Measurements from ENCODE around the gene YBX1.
"Not testable (repeated sequence)": the region's sequence is repeated elsewhere in the genome, so short reads cannot be mapped to it uniquely, and the experiment has no call there.

YBX1 gene

DNA sequence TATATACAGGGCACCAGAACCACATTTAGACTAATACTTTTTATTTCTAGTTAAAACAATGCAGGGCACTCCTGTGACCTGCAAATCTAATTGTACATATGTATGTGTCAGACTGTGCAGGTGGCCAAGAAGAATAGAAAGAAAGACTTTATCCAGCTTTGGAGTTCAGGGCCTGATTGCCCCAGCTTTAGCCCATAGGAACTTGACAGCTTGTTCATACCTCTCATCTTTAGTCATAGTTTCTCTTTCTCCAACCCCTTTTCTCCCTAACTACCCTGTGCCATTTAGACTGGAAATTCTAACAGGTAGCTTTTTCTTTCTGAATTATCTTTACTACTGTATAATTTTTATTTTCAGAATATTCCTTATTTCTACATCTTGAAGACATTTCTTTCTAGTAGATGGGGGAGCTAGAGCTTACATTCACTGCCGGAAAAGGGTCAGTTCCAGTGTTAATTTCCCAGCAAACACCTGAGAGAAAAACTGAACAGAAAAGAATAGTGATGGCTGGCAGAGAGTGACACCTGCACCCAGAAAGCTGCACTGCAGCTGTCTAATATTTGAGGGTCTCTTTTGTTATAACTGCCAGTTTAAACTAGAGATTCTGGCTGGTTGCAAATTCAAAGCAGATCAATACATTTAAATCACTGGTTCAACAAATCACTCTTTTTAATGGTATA, 8.4 kb downstream of the YBX1 start:
- no peak for DNase-seq

DNA sequence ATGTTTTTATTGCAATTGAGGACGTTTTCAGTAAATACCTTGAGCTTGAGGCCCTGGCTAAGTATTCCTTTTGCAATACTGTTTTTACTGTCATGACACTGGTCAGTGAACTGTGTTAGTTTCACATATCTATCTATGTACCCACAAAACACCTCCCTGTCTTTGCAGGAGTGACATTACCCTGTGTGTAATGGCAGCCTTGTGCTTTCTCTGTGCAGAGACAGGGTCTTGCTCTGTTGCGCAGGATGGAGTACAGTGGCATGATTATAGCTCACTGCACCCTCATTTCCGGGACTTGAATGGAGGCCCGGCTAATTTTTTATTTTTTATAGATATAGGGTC, 8.9 kb downstream of the YBX1 start:
- DNase-seq = no peak

DNA sequence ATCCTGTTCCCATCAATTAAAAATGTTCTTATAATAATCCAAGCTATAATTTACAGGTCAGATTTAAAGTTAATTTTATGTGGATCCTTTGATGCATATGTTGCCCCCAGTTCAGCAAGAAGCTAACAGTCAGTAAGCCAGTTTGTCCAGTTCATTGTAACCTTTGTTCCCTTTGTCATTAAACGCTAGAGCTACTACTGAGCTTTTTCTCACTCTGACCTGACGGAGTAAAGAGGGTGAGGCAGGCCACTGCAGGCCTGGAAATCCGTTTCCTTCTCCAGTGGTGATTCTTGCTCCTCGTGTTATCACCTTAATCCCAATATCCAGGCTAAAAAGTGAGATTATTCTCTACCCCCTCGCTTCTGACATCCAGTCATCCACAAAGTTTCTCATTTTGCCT, 10.2 kb downstream of the YBX1 start:
- no peak for DNase-seq

DNA sequence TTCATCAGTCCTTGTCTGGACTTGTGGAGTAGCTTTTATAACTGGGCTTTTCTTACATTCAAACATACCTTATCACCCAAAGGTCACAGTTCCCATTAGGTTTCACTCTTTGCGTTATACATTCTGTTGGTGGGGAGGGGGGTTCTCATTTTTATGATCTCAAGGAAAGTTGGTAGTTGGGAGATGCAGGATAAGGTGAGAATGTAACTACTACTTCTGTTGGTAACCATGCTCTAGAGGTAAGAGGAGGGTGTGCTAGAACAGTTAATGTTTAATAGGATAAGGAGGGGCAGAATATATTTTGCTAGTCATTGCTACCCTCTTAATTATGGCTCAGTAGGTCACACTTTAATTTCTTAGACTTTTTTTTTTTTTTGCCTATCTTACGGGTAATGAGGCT, 10.7 kb downstream of the YBX1 start:
- no peak for DNase-seq

DNA sequence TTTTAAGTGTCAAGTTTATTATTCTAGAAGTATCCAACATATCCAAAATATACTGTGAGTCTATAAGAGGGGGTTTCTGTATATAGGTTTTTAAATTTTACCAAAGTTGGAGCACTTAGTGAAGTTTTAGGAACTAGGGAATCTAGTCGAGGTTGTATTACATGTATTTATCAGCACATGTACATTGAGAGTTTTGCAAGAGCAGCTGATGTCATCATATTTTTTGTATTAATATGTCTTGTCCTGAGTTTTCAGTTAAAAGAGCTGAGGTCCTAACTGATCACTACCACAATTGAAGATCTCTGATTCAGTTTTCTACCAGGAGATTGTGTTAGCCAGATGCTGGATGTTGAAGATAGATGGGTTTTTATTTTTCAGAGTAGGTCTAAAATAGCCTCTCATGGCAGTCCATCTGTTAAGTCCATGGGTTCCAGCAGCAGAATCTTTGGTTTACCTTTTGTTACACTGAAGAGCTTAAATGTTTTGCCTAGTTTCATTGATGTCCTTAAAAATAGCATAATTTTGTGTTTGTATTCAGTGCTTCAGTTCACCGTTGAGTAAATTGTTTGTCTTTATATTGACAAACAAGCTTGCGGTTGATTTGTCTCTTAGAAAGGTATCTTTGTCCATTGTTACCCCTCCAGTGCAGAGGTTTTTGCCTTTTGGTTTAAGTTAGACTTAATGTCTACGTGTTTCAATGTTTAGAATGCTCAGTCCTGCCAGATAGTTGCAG, 16.0 kb downstream of the YBX1 start:
- DNase-seq = no peak

DNA sequence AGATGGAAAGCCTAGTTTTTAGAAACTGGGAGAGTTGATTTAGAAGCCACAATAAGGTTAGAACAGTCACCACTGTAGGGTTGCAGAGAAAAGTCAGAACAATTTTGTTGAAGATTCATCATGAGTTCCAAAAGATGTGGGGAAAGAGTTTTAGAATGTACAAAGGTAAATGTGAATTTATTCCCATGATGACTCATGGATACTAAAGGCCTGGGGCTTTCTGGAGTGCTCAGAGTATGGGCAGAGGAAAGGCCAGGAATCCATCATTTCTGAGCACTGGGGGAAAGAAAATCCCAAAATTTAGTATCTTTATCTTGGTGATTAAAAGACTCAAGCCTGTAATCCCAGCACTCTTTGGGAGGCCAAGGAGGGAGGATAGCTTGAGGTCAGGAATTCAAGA, 17.8 kb downstream of the YBX1 start:
- DNase-seq = no peak

DNA sequence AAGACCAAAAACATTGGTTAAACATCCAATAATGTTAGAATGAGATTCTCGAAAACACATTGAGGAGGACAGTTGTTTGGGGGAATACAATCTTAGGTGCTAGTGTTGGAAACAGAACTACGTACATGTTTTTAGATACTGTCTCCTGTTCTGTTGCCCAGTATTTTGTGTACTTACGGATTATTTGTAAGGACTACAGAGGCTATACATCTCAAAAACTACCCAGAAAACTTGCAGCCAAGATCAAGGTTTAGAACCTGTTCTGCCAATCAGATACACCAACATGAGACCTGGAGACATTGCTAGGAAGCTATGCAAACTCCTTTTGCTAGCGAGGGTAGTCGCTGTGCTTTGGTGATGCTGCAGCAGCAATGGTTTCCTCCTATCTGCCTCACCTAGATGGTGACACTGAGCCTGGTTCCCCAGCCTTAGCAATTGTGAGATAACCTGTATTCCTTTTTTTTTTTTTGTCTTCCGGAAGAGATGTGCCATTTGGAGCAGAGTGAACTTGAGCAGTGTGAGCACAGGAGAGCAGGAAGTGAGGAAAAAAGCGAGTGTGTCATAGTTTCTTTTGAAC, 21.8 kb downstream of the YBX1 start:
- DNase-seq = no peak

DNA sequence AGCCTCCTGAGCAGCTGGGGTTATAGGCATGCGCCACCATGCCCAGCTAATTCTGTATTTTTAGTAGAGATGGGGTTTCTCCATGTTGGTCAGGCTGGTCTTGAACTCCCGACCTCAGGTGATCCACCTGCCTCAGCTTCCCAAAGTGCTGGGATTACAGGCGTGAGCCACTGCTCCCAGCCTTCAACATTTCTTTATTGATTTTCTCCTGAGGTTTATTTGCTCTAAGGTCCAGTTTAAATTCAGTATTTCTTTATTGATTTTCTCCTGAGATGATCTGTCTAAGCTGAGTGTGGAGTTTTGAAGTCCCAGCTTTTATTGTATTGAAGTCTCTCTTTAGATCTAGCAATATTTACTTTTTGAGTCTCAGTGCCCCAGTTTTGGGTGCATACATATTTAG, 30.6 kb downstream of the YBX1 start:
- DNase-seq = not testable (repeated sequence)

DNA sequence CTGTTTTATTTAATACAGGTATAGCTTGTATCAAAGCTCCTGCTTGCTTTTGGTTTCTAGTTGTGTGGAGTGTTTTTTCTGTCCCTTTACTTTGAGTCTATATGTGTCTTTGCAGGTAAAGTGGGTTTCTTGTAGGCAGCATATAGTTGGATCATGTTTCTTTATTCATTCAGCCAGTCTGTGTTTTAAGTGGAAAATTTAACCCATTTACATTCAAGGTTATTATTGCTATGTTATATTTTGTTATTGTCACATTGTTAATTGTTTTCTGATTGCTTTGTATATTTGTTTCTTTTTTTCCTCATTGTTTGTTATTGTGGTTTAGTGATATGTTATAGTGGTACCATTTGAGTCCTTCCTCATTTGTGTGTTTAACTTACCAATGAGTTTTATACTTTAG, 31.1 kb downstream of the YBX1 start:
- no peak for DNase-seq

DNA sequence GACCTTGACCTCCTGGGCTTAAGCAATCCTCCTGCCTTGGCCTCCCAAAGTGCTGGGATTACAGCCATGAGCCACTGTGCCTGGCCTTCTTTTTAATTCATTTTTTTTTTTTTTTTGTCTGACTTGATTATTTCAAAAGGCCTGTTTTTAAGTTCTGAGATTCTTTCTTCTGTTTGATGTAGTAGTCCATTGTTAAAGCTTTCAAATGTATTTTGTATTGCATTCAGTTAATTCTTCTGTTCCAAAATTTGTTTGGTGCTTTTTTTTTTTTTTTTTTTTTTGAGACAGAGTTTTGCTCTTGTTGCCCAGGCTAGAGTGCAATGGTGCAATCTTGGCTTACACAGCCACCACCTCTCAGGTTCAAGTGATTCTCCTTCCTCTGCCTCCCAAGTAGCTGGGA, 32.2 kb downstream of the YBX1 start:
- DNase-seq = not testable (repeated sequence)

DNA sequence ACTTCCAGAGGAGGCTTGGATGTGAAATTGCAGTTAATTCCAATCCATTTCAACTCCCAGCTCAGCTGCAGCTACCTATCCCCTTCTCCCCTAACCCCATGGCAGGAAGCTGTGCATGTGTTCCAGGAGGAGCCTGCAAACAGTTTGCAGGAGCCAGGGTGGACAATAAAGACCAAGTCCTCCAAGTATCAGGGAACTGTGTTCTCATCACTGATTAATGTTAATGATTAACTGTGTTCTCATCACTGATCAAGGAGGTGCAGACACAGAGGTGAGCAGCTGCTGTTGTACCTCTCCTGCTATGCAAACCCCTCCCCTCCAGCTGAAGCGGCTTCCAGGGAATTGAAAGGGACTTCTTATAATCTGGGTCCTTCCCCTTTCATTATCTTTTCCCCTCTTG, 38.6 kb downstream of the YBX1 start:
- DNase-seq = no peak

DNA sequence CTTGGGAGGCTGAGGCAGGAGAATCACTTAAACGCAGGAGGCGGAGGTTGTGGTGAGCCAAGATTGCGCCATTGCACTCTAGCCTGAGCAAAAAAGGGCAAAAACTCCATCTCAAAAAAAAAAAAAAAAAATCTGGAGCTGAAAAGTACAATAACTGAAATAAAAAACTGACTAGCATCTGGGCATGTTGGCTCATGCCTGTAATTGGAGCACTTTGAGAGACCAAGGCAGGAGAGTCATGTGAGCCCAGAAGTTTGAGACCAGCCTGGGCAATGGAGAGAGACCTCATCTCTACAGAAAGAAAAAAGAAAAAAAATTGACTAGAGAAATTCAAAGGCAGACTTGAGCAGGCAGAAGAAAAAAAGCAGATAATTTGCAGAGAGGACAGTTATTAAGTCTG, 39.7 kb downstream of the YBX1 start:
- DNase-seq = no peak

DNA sequence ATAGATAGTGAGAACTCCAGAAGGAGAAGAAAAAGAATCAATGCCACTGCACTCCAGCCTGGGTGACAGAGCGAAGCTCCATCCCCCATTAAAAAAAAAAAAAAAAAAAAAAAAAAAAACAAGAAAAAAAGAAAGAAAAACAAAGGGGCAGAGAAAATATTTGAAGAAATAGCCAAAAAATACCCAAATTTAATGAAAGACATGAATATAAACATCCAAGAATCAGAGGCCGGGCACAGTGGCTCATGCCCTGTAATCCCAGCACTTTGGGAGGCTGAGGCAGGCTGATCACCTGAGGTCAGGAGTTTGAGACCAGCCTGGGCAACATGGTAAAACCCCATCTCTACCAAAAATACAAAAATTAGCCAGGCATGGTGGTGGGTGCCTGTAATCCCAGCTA, 40.2 kb downstream of the YBX1 start:
- not testable (repeated sequence) for DNase-seq

DNA sequence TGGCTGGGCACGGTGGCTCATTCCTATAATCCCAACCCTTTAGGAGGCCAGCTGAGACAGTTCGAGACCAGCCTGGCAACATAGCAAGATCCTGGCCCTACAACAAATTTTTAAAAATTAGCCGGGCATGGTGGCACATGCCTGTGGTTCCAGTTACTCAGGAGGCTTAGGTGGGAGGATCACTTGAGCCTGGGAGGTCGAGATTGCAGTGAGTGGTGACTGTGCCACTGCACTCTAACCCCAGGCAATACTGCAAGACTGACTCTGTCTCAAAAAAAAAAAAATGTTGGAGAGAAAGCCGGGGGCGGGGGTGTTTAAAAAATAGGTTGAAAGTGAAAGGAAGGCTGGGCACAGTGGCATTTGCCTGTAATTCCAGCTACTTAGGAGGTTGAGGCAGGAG, 41.3 kb downstream of the YBX1 start:
- DNase-seq = no peak

DNA sequence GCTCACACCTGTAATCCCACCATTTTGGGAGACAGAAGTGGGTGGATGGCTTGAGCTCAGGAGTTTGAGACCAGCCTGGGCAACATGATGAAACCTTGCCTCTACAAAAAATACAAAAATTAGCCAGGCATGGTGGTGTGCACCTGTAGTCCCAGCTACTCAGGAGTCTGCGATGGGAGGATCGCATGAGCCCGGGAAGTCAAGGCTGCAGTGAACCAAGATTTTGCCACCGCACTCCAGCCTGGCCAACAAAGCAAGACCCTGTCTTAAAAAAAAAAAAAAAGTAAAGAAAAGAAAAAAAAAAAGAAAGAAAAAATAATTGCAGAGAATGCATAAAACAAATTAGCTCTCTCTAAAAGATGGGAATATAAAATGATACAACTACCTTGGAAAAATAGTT, 43.6 kb downstream of the YBX1 start:
- not testable (repeated sequence) for DNase-seq

DNA sequence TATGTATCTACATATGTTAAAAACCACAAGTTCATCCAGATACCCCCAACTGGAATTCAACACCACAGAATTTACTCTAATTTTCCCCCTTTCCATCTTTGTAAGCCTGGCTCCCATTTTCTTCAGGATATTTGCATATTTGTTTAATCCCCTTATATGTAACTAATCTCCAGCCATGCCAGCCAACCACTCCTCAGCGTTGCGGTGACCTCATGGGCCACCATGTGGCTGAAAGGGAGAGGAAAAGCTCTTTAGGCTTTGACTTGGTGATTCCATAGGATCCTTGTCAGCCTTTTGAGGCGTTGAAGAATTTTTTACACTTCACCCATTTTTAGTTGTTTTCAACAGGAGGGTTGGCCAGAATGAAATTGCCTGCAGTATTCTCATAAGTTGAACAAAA, 47.8 kb downstream of the YBX1 start:
- no peak for DNase-seq

DNA sequence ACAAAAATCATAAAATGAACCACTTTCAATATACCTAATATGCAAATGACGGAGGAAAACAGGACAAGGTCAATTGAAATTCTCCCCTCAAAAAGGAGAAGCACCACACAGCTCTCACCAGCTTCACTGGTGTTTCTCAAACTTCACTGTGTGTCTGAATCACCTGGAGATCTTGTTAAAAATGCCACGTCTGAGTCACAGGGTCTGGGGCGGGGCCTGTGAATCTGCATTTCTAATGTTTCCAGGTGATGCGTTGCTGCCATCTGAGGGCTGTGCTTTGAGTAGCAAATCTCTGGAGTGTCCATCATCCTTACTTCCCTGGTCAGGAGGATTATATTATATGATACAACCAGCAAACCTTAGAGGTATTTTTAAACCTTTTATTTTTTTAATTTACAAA, 48.8 kb downstream of the YBX1 start:
- no peak for DNase-seq

DNA sequence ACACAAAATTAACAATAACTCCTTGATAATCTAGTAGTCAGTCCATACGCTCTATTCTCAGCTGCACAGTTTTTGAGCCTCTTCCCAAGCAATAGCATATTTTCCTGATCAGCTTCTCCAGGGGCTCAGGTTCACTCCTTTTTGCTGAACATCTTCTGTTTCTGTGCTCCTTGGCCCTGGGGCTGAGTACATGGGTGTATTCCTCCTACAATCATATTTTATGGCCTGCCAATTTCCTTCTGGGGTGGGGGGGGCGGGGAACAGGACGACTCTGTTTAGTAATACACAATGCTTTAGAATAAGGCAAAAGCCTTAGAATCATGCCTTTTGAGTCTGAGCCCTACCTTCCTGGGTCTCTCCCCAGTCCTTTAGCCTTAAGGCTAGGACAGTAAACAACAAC, 49.4 kb downstream of the YBX1 start:
- DNase-seq = no peak

DNA sequence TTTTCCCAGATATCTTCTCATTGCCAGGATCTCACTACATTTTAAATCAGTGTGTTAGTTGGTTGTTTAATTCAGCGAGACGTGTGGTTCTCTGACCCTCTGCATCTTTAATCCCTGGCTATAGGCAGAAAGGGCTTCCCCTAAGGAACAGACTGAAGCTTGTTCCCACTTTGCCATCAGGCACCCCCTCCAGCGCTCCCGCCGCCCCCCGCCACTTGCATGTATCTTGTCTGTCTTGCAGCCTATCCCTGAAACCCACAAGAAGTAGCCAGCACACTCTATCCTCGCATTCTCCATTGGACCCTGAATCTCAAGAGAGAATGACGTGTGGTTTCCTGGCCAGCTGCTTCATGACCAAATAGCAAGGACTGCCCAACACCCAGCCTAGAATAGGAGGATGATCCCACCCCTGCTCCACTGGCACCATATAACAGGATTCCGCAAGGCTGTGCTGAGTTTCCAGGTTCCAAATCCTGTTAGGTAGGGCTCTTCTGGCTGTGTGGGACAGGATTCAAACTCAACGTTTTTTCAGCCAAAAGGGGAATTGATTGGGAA, 50.0 kb downstream of the YBX1 start:
- DNase-seq = no peak

DNA sequence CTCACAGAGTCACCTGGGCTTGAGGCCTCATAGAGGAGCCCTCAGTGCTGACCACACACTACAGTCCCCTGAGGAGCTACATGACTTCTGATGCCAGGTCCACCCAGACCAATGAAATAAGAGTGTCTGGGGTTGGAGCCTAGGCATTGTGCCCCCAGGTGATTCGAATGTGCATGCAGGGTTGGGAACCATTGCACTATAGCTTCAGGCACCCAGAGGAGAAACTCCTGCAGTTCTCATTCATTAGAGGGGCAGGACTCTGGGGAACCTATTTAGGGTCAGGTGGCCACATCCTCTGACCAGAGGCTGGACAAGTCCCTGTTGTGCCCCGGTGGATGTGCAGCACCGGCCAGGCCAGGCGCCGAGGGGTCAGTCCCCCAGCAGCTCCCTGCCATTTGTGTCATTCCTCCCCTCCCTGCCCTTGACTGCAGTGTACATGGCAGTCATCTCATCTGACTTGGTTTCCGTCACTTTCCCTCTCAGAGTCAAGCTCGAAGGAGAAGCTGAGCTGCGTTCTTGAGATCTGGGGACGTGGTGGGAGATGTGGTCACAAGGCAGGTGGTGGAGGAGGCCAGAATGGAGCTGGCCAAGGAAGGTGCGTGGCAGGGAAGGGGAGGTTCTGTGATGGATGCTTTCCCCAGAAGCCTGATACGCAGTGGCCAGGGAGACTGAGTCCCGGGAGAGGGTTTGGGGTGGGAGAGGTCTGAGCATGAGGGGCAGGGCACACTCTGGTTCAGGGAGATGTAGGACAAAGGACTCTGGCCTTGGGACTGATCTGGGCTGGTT, 51.4 kb downstream of the YBX1 start:
- no peak for DNase-seq

DNA sequence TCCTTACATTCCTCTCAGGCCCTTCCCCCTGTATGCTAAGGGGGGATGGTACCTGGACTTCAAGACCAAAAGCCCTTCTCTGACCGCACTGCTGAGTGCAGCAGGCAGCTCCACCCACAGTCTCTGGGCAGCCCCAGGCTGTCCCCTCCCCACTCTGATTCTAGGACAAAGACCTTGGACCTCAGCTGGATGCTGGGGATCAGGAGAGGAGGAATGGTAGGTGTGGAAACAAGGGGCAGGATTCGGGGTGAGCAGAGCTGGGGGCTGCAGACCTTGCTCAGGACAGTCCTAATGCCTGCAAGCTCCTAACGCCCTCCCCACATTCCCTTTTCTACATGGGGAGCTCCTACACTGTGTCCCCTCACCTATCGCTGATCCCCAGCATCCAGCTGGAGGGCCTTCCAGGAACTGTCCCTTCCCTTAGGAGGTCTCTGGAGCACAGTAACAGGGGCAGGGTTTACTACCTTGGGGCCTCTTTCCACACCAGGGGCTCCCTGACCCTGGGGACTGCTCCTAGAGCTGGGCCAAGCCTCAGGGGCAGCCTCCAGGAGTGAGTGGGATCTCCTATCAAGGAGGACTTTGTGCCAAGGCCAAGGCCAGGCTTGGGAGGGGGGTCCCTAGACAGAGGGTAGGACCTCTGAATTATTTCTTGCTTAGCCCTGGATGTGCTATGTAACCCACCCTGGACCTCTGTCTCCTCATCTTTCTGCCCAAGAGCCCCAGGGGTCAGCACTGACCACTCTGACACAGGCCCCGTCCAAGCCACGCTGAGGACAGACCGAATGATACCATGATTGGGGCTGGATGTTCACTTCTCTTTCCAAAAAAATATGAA, 52.2 kb downstream of the YBX1 start:
- DNase-seq = no peak

DNA sequence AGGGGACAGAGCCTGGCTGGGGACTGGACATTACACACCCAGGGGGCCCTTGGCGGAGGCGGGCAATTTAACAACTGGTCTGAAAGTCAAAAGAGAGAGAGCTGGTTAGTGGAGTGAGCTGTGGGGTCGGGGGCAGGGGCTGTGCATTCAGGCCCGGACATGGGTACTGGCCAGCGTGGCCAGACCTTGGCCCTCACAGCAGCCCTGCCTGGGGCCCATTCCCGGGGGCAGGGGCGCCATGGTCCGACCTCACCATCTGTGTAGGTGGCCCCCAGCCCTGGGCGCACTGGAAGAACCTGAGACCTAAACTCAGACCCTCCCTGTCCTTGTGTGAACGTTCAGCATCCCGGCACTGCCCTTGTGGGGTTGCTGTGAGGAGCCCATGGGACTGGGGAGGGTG, 52.8 kb downstream of the YBX1 start:
- no peak for DNase-seq
